Upper lobe of left lung (tissue), 6 donors: ENCODE data around the gene CYP24A1. TPM values are rescaled to one million over a fixed set of nuclear protein-coding genes. Genes with fewer than 3 reads are reported as not detected.

Source experiments
- ATAC-seq, 2 donors: fragments of 200-7000 bp; cut with Tn5 transposase; one replicate each; pipeline ENCODE4 v1.9.1; 2022; ENCODE audit warnings: mild to moderate bottlenecking in 2 of 2, moderate library complexity in 2 of 2; ENCODE audit not compliant: low FRiP score in 2 of 2
- DNase-seq, 2 donors: peaks; one replicate each; pipeline ENCODE4 v3.0.0-alpha.2; 2019 to 2020
- H3K27ac ChIP-seq, 4 donors: fragments of 200-600 bp; sonication (generic); one replicate each; pipeline ENCODE4 v1.5.1; 2016 to 2019
- H3K27me3 ChIP-seq, 4 donors: fragments of 200-600 bp; sonication (generic); one replicate each; pipeline ENCODE4 v1.5.1; 2017 to 2019
- H3K36me3 ChIP-seq, 4 donors: fragments of 200-600 bp; sonication (generic); one replicate each; pipeline ENCODE4 v1.5.1; 2016 to 2019
- H3K4me1 ChIP-seq, 4 donors: fragments of 200-600 bp; sonication (generic); one replicate each; pipeline ENCODE4 v1.5.1; 2018 to 2019
- H3K4me3 ChIP-seq, 4 donors: fragments of 200-600 bp; sonication (generic); one replicate each; pipeline ENCODE4 v1.5.1; 2017 to 2019; ENCODE audit warnings: mild to moderate bottlenecking in 2 of 4, moderate library complexity in 1 of 4
- H3K9me3 ChIP-seq, 4 donors: fragments of 200-600 bp; sonication (generic); one replicate each; pipeline ENCODE4 v1.5.1; 2018 to 2019
- CTCF ChIP-seq, 6 experiments: fragments of 450-650 bp in 4 of 6; fragments of 200-600 bp in 2 of 6; sonication (generic) in 2 of 6; IDR thresholded peaks; one replicate each; pipeline ENCODE4 v1.5.1; 2016 to 2019; ENCODE audit warnings: antibody characterized with exemption in 6 of 6
- EP300 ChIP-seq, 4 donors: sonication (generic); formaldehyde crosslinking; IDR thresholded peaks; one replicate each; pipeline ENCODE4 v1.5.1; 2017; ENCODE audit warnings: antibody characterized with exemption in 4 of 4, control low read depth in 2 of 4
- POLR2A ChIP-seq, 4 donors: fragments of 450-650 bp; IDR thresholded peaks; one replicate each; pipeline ENCODE4 v1.5.1; 2016 to 2017; ENCODE audit warnings: antibody characterized with exemption in 4 of 4, mild to moderate bottlenecking in 2 of 4
- POLR2AphosphoS5 ChIP-seq, 2 donors: sonication (generic); formaldehyde crosslinking; IDR thresholded peaks; one replicate each; pipeline ENCODE4 v1.5.1; 2017; ENCODE audit warnings: antibody characterized with exemption in 2 of 2
- WGBS, 2 donors: methylation state at CpG; one replicate each; pipeline ENCODE4 v1.1.5; 2017 to 2018; 5-methylcytosine and 5-hydroxymethylcytosine counted together
- total RNA-seq, 6 donors: library from RNA; depleted of rRNA in 4 of 6; stranded (reverse); fragments of >200 nt in 4 of 6; gene quantifications; one replicate each; pipeline versions ENCODE4 v1.1.0 to v1.2.1, GENCODE V29; 2016 to 2021
- donor health status: DM: no; HTN: no; CAD: no; lungs with moderate emphysema.
- donor health status: DM: no; HTN: yes; CAD: no; lungs with severe emphysema.

CYP24A1 gene
- total RNA-seq, 6 donors from 2014 or later = 0.13 to 31.0 (median 0.61) TPM; not detected in 1

- Histone ChIP-seq H3K4me1 (no peaks in the 10 kb centered on the region), H3K27me3 (no peaks in the 10 kb centered on the region), H3K4me3 (no peak overlapping the region), H3K27ac (no peak overlapping the region), H3K9me3 (no peaks in the 10 kb centered on the region), H3K36me3 (no peaks in the 10 kb centered on the region)
- TF ChIP-seq EP300 (IDR thresholded peaks at IDR 0.05) = no peak
- ATAC-seq = no peak
- no peak for DNase-seq
- 40 to 58% methylated on average over 7 of the region's 7 CpGs for WGBS, 2 donors
Observed at GRCh38 chr20:54148947-54149764, 24.6 kb downstream of the CYP24A1 start.

- WGBS, 2 donors = 80% methylated on average over 1 of the region's 1 CpG
Observed at GRCh38 chr20:54146672-54147071, 27.1 kb downstream of the CYP24A1 start.

GRCh38 chr20:54144847-54145414 lies 28.9 kb downstream of the CYP24A1 start:
- no peak for ATAC-seq
- no peak for DNase-seq
- Histone ChIP-seq H3K4me3 (no peak overlapping the region), H3K4me1 (no peaks in the 10 kb centered on the region), H3K27me3 (no peaks in the 10 kb centered on the region), H3K36me3 (no peaks in the 10 kb centered on the region), H3K27ac (no peak overlapping the region), H3K9me3 (no peaks in the 10 kb centered on the region)
- 83 to 89% methylated on average over 6 of the region's 6 CpGs for WGBS, 2 donors
- TF ChIP-seq POLR2AphosphoS5 (IDR thresholded peaks at IDR 0.05) (no peak), CTCF (IDR thresholded peaks at IDR 0.05) (no peak), POLR2A (IDR thresholded peaks at IDR 0.05) (no peak), EP300 (IDR thresholded peaks at IDR 0.05) (no peak)

More at GRCh38 chr20:54146672-54147071, 27.1 kb downstream of the CYP24A1 start:
- ATAC-seq = no peak
- Histone ChIP-seq H3K9me3 (no peaks in the 10 kb centered on the region), H3K27ac (no peak overlapping the region), H3K4me1 (no peaks in the 10 kb centered on the region), H3K4me3 (no peak overlapping the region), H3K36me3 (no peaks in the 10 kb centered on the region), H3K27me3 (no peaks in the 10 kb centered on the region)
- DNase-seq = no peak
- TF ChIP-seq POLR2AphosphoS5 (IDR thresholded peaks at IDR 0.05) = no peak
- no peak for TF ChIP-seq POLR2A (IDR thresholded peaks at IDR 0.05)
- no peak for TF ChIP-seq EP300 (IDR thresholded peaks at IDR 0.05)
- no peak for TF ChIP-seq CTCF (IDR thresholded peaks at IDR 0.05)

- no peak for ATAC-seq
- Histone ChIP-seq H3K9me3 (no peaks in the 10 kb centered on the region), H3K27ac (no peak overlapping the region), H3K36me3 (no peaks in the 10 kb centered on the region), H3K27me3 (no peaks in the 10 kb centered on the region), H3K4me1 (no peaks in the 10 kb centered on the region), H3K4me3 (no peak overlapping the region)
- TF ChIP-seq POLR2AphosphoS5 (IDR thresholded peaks at IDR 0.05) = no peak
- 76 to 78% methylated on average over 6 of the region's 6 CpGs for WGBS, 2 donors
- DNase-seq = no peak
Observed at GRCh38 chr20:54140927-54141566, 32.7 kb downstream of the CYP24A1 start.

GRCh38 chr20:54140486-54140885 lies 33.3 kb downstream of the CYP24A1 start:
- TF ChIP-seq EP300 (IDR thresholded peaks at IDR 0.05) = no peak
- no peak for TF ChIP-seq POLR2A (IDR thresholded peaks at IDR 0.05)
- TF ChIP-seq POLR2AphosphoS5 (IDR thresholded peaks at IDR 0.05) = no peak
- TF ChIP-seq CTCF (IDR thresholded peaks at IDR 0.05) = no peak
- H3K4me3 ChIP-seq = no peak overlapping the region
- no peaks in the 10 kb centered on the region for H3K4me1 ChIP-seq
- H3K27ac ChIP-seq = no peak overlapping the region
- H3K27me3 ChIP-seq = no peaks in the 10 kb centered on the region
- DNase-seq (no peak), ATAC-seq (no peak)
- 83 to 90% methylated on average over 3 of the region's 3 CpGs for WGBS, 2 donors
- H3K9me3 ChIP-seq = no peaks in the 10 kb centered on the region
- H3K36me3 ChIP-seq = no peaks in the 10 kb centered on the region
